ENCODE data around the gene ATP6V1G2.

GRCh38 chr6:31567531-31568370 is 21.3 kb upstream of the ATP6V1G2 start:
- TF ChIP-seq CTCF (IDR thresholded peaks at IDR 0.05) (no peak), POLR2A (IDR thresholded peaks at IDR 0.05) (no peak)

Data from body of pancreas (tissue), 4 donors.